ENCODE data around the gene KNSTRN. TPM values are rescaled to one million over a fixed set of nuclear protein-coding genes. Genes with fewer than 3 reads are reported as not detected.

Gene KNSTRN
- total RNA-seq, 3 donors from 2014 or later (not counting 1 experiment from before 2014, with no cell fraction given) = 5.4 to 7.6 (median 5.6) TPM

DNA sequence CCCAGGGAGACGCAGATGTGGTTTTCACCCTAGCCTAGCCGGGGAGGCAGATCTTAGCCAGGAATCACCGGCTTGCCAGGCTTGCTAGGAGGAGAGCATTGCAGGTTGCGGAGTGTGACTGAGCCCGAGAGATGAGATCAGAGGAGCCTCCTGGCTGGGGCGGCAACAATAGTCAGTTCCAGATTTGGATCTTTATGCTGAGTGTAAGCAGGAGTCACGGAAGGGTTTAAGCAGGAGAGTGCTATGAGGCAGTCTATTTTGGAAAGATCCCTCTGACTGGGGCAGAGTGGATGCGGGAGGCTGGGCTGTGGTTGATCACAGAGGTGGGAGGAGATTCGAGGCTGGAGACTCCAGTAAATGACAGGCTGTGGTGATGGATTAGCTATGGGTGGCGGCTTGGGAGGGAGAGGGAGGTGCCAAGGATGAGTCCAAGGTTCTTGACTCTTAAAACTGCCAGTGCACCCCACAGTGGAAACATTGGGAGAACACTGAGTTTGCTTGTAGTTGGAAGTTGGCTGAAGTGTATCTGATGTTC is 47.8 kb downstream of the KNSTRN start:
- Mint-ChIP-seq H3K9me3 (no peaks in the 10 kb centered on the region), H3K27me3 (ENCODE audit: low read depth in 2 of 2) (peaks cover 0 to 3% of the 10 kb centered on the region in 2 donors), H3K27ac (no peak overlapping the region), H3K36me3 (no peaks in the 10 kb centered on the region), H3K4me3 (no peak overlapping the region), H3K4me1 (peaks cover 6 to 7% of the 10 kb centered on the region in 2 donors)
- ATAC-seq (no peak), DNase-seq (no peak)
- Histone ChIP-seq H3K27me3 (ENCODE audit: control insufficient read depth, insufficient read depth, low read length) (peaks cover 3% of the 10 kb centered on the region), H3K4me3 (ENCODE audit: low read length) (no peak overlapping the region), H3K4me1 (ENCODE audit: control insufficient read depth, insufficient read depth, low read length) (peaks cover 9% of the 10 kb centered on the region), H3K36me3 (ENCODE audit: control insufficient read depth, insufficient read depth, low read length) (peaks cover 3% of the 10 kb centered on the region), H3K27ac (ENCODE audit: low read length) (no peak overlapping the region), H3K9me3 (ENCODE audit: control insufficient read depth, insufficient read depth, low read length) (no peaks in the 10 kb centered on the region)
- WGBS (ENCODE audit: insufficient coverage) = 90% methylated on average over 10 of the region's 10 CpGs
- TF ChIP-seq, protein P1, sequence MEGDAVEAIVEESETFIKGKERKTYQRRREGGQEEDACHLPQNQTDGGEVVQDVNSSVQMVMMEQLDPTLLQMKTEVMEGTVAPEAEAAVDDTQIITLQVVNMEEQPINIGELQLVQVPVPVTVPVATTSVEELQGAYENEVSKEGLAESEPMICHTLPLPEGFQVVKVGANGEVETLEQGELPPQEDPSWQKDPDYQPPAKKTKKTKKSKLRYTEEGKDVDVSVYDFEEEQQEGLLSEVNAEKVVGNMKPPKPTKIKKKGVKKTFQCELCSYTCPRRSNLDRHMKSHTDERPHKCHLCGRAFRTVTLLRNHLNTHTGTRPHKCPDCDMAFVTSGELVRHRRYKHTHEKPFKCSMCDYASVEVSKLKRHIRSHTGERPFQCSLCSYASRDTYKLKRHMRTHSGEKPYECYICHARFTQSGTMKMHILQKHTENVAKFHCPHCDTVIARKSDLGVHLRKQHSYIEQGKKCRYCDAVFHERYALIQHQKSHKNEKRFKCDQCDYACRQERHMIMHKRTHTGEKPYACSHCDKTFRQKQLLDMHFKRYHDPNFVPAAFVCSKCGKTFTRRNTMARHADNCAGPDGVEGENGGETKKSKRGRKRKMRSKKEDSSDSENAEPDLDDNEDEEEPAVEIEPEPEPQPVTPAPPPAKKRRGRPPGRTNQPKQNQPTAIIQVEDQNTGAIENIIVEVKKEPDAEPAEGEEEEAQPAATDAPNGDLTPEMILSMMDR (IDR thresholded peaks at IDR 0.05) = no peak
- intact Hi-C loops (cut with micrococcal nuclease) = no loop called here

DNA sequence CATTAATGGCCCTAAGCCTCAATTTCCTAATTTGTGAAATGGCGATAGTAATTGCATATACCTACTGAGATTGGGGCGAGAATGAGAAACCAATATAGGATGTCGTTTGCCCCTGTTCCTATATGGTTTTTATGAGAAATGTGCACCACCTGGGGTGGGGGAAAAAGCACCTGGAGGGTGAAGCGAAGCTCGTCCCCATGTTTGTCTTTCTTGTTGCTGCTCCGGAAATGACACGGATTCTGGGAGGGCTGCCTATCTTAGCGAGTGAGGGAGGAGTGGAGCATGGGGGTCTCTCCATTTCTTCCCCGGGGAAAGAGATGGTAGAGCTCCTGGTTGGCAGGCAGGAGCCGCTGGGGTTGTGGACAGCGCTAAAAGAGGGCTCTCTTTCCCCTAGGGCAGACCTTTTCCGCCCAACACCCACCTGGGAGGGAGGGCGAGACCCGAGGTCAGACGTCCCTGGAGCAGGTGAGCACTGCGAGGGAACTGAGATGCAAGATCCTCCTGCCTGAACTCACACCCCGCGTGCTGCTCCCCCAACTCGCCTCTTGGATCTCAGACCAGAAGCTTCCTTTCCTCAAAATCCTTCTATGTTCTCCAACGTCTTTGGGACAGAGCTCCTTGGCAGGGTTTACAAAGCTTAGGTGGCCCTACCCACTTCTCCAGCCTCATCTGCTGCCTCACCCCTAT is 52.6 kb downstream of the KNSTRN start:
- H3K36me3 Mint-ChIP-seq = no peaks in the 10 kb centered on the region
- no peaks in the 10 kb centered on the region for H3K36me3 ChIP-seq (ENCODE audit: control insufficient read depth, insufficient read depth, low read length)
- ATAC-seq (no peak), DNase-seq (no peak)
- intact Hi-C loops (cut with micrococcal nuclease) = no loop called here
- peak overlapping the region in 1 of 2 donors; percentile 63 for H3K27ac Mint-ChIP-seq
- peaks cover 37% of the 10 kb centered on the region for H3K4me1 ChIP-seq (ENCODE audit: control insufficient read depth, insufficient read depth, low read length)
- H3K9me3 ChIP-seq (ENCODE audit: control insufficient read depth, insufficient read depth, low read length) = no peaks in the 10 kb centered on the region
- peaks cover 17 to 47% of the 10 kb centered on the region in 2 donors for H3K4me1 Mint-ChIP-seq
- H3K27me3 ChIP-seq (ENCODE audit: control insufficient read depth, insufficient read depth, low read length) = peaks cover 30% of the 10 kb centered on the region
- H3K27ac ChIP-seq (ENCODE audit: low read length) = no peak overlapping the region
- 49% methylated on average over 20 of the region's 20 CpGs for WGBS (ENCODE audit: insufficient coverage)
- H3K9me3 Mint-ChIP-seq = no peaks in the 10 kb centered on the region
- H3K27me3 Mint-ChIP-seq (ENCODE audit: low read depth in 2 of 2) = peaks cover 13 to 27% of the 10 kb centered on the region in 2 donors
- H3K4me3 Mint-ChIP-seq = peak overlapping the region; percentile 50
- H3K4me3 ChIP-seq (ENCODE audit: low read length) = no peak overlapping the region
- TF ChIP-seq, protein P1 (IDR thresholded peaks at IDR 0.05) = no peak

- H3K27ac Mint-ChIP-seq = peak overlapping the region in 1 of 2 donors; percentile 63
- H3K4me1 Mint-ChIP-seq = peaks cover 19 to 49% of the 10 kb centered on the region in 2 donors
- Histone ChIP-seq H3K27me3 (ENCODE audit: control insufficient read depth, insufficient read depth, low read length) (peaks cover 30% of the 10 kb centered on the region), H3K9me3 (ENCODE audit: control insufficient read depth, insufficient read depth, low read length) (no peaks in the 10 kb centered on the region), H3K36me3 (ENCODE audit: control insufficient read depth, insufficient read depth, low read length) (no peaks in the 10 kb centered on the region), H3K4me1 (ENCODE audit: control insufficient read depth, insufficient read depth, low read length) (peaks cover 40% of the 10 kb centered on the region), H3K4me3 (ENCODE audit: low read length) (no peak overlapping the region), H3K27ac (ENCODE audit: low read length) (no peak overlapping the region)
- intact Hi-C loops (cut with micrococcal nuclease) = no loop called here
- H3K4me3 Mint-ChIP-seq = peak overlapping the region; percentile 50
- DNase-seq (peak in 1 of 2 donors; percentile 17), ATAC-seq (no peak)
- 11% methylated on average over 15 of the region's 15 CpGs for WGBS (ENCODE audit: insufficient coverage)
- TF ChIP-seq, protein P1 (IDR thresholded peaks at IDR 0.05) = no peak
- H3K36me3 Mint-ChIP-seq = no peaks in the 10 kb centered on the region
- peaks cover 13 to 27% of the 10 kb centered on the region in 2 donors for H3K27me3 Mint-ChIP-seq (ENCODE audit: low read depth in 2 of 2)
- H3K9me3 Mint-ChIP-seq = no peaks in the 10 kb centered on the region
These were observed 53.2 kb downstream of the KNSTRN start for GRCh38 chr15:40435710-40436089.
